ENCODE results near the gene TAAR5.
"Not testable (repeated sequence)": the region's sequence is repeated elsewhere in the genome, so short reads cannot be mapped to it uniquely, and the experiment has no call there.

TAAR5 gene

DNA sequence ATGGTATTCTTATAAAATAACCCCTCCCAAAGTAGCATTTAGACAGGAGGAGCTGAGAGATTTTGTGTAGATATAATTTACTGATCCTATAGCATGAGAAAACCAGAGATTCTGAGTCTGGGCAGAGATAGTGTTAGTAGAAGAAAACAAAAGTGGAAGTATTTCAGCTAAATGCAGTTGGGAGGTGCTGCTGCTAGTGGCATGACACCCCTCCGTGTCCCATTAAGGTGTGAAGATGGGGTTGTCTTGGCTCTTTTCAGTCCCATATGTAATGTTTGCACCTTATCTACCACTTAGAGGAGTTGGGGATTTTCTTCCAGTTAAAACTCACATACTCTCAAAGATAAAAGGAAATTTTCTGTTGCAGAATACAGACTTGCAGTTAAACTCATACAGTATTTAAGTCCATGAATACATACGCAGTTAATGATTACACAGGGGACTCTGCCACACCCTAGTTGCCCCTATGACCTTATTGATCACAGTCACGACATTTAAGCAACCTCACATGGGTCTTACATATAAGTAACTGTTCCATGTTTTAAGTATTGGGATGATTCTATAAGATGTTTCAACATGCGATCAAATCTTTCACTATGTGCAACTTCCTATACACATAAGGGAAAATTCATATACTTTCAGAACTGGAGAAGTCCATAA is 23.0 kb upstream of the TAAR5 start:
- Histone ChIP-seq H3K4me2 (no peak overlapping the region), H3K27ac (no peak overlapping the region), H3K4me3 (IDR thresholded peaks at IDR 0.05; ENCODE audit: insufficient read depth, low read depth, low read length) (no peak overlapping the region), H3K36me3 (ENCODE audit: insufficient read depth) (no peaks in the 10 kb centered on the region), H3K27me3 (ENCODE audit: insufficient read depth, low read depth) (no peaks in the 10 kb centered on the region), H3K79me2 (ENCODE audit: insufficient read depth, low read depth) (no peaks in the 10 kb centered on the region), H2AFZ (ENCODE audit: low read depth) (no peak overlapping the region), H3K4me1 (ENCODE audit: low read depth, poor library complexity, severe bottlenecking) (no peaks in the 10 kb centered on the region), H3K9ac (no peak overlapping the region), H4K20me1 (ENCODE audit: insufficient read depth) (no peaks in the 10 kb centered on the region)
- no peak for TF ChIP-seq CTCF (conservative IDR thresholded peaks at IDR 0.05; ENCODE audit: low read depth, low read length)

GRCh38 chr6:132611616-132612015 is 22.1 kb upstream of the TAAR5 start:
- Histone ChIP-seq H3K4me3 (IDR thresholded peaks at IDR 0.05; ENCODE audit: insufficient read depth, low read depth, low read length) (no peak overlapping the region), H3K79me2 (ENCODE audit: insufficient read depth, low read depth) (no peaks in the 10 kb centered on the region), H3K4me2 (no peak overlapping the region), H3K27me3 (ENCODE audit: insufficient read depth, low read depth) (no peaks in the 10 kb centered on the region), H3K9ac (no peak overlapping the region), H3K27ac (no peak overlapping the region), H2AFZ (ENCODE audit: low read depth) (no peak overlapping the region), H4K20me1 (ENCODE audit: insufficient read depth) (no peaks in the 10 kb centered on the region), H3K36me3 (ENCODE audit: insufficient read depth) (no peaks in the 10 kb centered on the region), H3K4me1 (ENCODE audit: low read depth, poor library complexity, severe bottlenecking) (no peaks in the 10 kb centered on the region)
- no peak for TF ChIP-seq CTCF (conservative IDR thresholded peaks at IDR 0.05; ENCODE audit: low read depth, low read length)

- Histone ChIP-seq H3K27ac (no peak overlapping the region), H3K4me1 (ENCODE audit: low read depth, poor library complexity, severe bottlenecking) (no peaks in the 10 kb centered on the region), H3K27me3 (ENCODE audit: insufficient read depth, low read depth) (no peaks in the 10 kb centered on the region), H2AFZ (ENCODE audit: low read depth) (no peak overlapping the region), H3K36me3 (ENCODE audit: insufficient read depth) (no peaks in the 10 kb centered on the region), H3K4me2 (no peak overlapping the region), H3K79me2 (ENCODE audit: insufficient read depth, low read depth) (no peaks in the 10 kb centered on the region), H4K20me1 (ENCODE audit: insufficient read depth) (no peaks in the 10 kb centered on the region), H3K4me3 (IDR thresholded peaks at IDR 0.05; ENCODE audit: insufficient read depth, low read depth, low read length) (no peak overlapping the region), H3K9ac (no peak overlapping the region)
- TF ChIP-seq CTCF (conservative IDR thresholded peaks at IDR 0.05; ENCODE audit: low read depth, low read length): no peak
Observed at GRCh38 chr6:132607544-132608233, 18.1 kb upstream of the TAAR5 start.

GRCh38 chr6:132604635-132605152 is 15.2 kb upstream of the TAAR5 start:
- Histone ChIP-seq H3K79me2 (ENCODE audit: insufficient read depth, low read depth) (no peaks in the 10 kb centered on the region), H3K4me3 (IDR thresholded peaks at IDR 0.05; ENCODE audit: insufficient read depth, low read depth, low read length) (no peak overlapping the region), H3K27me3 (ENCODE audit: insufficient read depth, low read depth) (no peaks in the 10 kb centered on the region), H3K27ac (no peak overlapping the region), H4K20me1 (ENCODE audit: insufficient read depth) (no peaks in the 10 kb centered on the region), H3K4me1 (ENCODE audit: low read depth, poor library complexity, severe bottlenecking) (no peaks in the 10 kb centered on the region), H3K9ac (no peak overlapping the region), H3K36me3 (ENCODE audit: insufficient read depth) (no peaks in the 10 kb centered on the region), H3K4me2 (no peak overlapping the region), H2AFZ (ENCODE audit: low read depth) (no peak overlapping the region)
- no peak for TF ChIP-seq CTCF (conservative IDR thresholded peaks at IDR 0.05; ENCODE audit: low read depth, low read length)

- not testable (repeated sequence) for H3K9ac ChIP-seq; H3K4me2 ChIP-seq; H4K20me1 ChIP-seq (ENCODE audit: insufficient read depth); H3K27ac ChIP-seq; H3K4me1 ChIP-seq (ENCODE audit: low read depth, poor library complexity, severe bottlenecking); H3K36me3 ChIP-seq (ENCODE audit: insufficient read depth); H3K27me3 ChIP-seq (ENCODE audit: insufficient read depth, low read depth); H2AFZ ChIP-seq (ENCODE audit: low read depth); H3K79me2 ChIP-seq (ENCODE audit: insufficient read depth, low read depth); H3K4me3 ChIP-seq (IDR thresholded peaks at IDR 0.05; ENCODE audit: insufficient read depth, low read depth, low read length)
Observed at GRCh38 chr6:132600900-132601299, 11.4 kb upstream of the TAAR5 start.
